Measurements from ENCODE around the gene UBE2G2.

The UBE2G2 gene

GRCh38 chr21:44763451-44764318 lies 37.9 kb downstream of the UBE2G2 start:
- no peak for DNase-seq (ENCODE audit: insufficient read length, low spot score)
- no peak for TF ChIP-seq POLR2A (IDR thresholded peaks at IDR 0.05; ENCODE audit: low read depth, low read length)
- FAIRE-seq: no peak

DNA sequence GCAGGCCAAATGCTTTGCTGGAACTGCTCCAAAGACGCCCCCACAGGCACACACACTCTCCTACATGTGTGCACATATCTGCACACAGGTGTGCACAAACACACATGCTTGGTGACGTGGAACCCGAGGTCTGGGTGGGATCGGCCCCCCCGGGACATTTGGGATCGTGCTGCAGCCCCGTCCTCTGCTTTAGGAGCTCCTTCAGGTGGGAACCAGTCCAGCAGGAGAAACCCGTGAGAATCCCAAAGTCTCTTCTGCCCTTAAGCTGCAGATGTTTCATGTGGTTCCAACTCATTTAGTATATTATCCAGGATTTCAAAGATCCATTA lies 38.6 kb downstream of the UBE2G2 start:
- no peak for DNase-seq (ENCODE audit: insufficient read length, low spot score)
- no peak for TF ChIP-seq POLR2A (IDR thresholded peaks at IDR 0.05; ENCODE audit: low read depth, low read length)
- no peak for FAIRE-seq

GRCh38 chr21:44762221-44763049 lies 39.2 kb downstream of the UBE2G2 start:
- TF ChIP-seq POLR2A (IDR thresholded peaks at IDR 0.05; ENCODE audit: low read depth, low read length): no peak
- no peak for DNase-seq (ENCODE audit: insufficient read length, low spot score)
- FAIRE-seq: no peak

GRCh38 chr21:44761747-44762208 lies 39.8 kb downstream of the UBE2G2 start:
- TF ChIP-seq POLR2A (IDR thresholded peaks at IDR 0.05; ENCODE audit: low read depth, low read length): no peak
- DNase-seq (ENCODE audit: insufficient read length, low spot score) (no peak), FAIRE-seq (no peak)

DNA sequence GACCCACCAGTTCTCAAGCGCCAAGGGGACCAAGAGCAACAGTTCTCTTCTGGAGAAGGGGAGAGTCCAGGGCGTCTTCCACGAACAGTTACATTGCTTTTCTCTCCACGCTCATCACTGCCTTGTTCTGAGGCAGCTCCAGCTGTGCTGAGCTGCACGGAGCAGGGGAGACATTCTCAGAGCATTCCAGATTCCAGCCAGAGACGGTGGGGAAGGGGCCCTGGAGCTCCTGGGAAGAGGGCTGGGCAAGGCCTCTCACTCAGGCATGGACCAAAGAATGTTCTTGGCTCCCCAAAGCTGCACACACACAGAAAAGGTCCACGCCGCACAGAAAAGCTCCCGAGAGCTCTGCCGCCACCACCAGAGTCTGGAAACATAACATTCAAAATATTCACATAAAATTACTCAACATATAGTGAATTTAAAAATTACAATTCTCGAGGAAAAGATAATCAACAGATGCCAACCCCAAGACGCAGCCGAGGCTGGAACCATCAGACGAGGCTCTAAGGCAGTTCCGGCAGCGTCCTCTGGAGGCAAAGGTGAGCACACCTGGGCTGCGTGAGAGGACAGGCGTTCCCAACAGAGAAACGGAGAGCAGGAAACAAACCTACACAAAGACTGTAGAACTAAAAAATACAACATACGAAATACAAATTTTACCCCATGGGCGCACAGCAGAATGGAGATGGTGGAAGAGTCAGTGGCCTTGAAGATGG lies 40.5 kb downstream of the UBE2G2 start:
- DNase-seq (ENCODE audit: insufficient read length, low spot score) (no peak), FAIRE-seq (no peak)
- TF ChIP-seq POLR2A (IDR thresholded peaks at IDR 0.05; ENCODE audit: low read depth, low read length): no peak

DNA sequence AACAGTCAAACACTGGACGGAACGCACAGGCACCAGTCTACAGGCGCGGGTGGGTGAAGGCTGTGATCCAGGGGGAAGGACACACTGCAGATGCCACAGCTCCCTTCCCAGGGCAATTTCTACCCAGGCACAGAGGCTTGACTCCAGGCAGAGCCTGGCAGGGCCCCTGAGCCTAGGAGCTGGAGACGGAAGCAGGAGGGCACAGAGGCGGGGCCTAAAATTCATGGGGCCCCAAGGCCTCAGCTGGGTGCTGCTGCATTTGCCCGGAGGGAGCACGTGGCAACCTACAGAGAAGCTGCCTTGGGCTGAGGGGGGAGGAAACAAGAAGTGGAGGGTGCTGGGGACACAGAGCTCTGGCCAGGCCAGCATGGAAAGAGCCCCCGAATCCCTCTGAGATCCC lies 41.2 kb downstream of the UBE2G2 start:
- DNase-seq (ENCODE audit: insufficient read length, low spot score) (no peak), FAIRE-seq (no peak)
- no peak for TF ChIP-seq POLR2A (IDR thresholded peaks at IDR 0.05; ENCODE audit: low read depth, low read length)

- FAIRE-seq (no peak), DNase-seq (ENCODE audit: insufficient read length, low spot score) (no peak)
- TF ChIP-seq POLR2A (IDR thresholded peaks at IDR 0.05; ENCODE audit: low read depth, low read length): no peak
Measured at GRCh38 chr21:44759628-44760285, 41.9 kb downstream of the UBE2G2 start.

- no peak for DNase-seq (ENCODE audit: insufficient read length, low spot score)
- no peak for TF ChIP-seq POLR2A (IDR thresholded peaks at IDR 0.05; ENCODE audit: low read depth, low read length)
- no peak for FAIRE-seq
Measured at GRCh38 chr21:44758781-44759627, 42.6 kb downstream of the UBE2G2 start.

DNA sequence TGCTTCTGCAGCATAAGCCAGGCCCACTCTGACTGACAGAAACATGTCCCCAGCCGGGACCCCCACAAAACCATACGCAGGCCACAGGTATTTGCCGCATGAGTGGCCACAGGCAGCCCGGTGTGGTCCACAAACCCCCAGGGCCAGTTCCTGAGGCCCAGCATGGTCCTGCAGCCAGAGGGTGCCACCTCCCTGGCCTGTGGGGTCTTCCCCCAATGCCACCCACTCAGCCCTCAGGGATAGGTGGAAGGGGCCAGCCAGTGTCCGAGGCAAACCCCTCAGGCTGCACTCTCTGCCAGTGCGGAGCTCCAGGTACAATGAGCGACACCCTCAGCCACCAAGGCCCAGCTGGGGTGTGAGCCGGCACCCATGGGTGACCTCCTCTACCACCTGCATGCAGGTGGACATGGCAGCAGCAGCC lies 43.5 kb downstream of the UBE2G2 start:
- DNase-seq (ENCODE audit: insufficient read length, low spot score) (no peak), FAIRE-seq (no peak)
- no peak for TF ChIP-seq POLR2A (IDR thresholded peaks at IDR 0.05; ENCODE audit: low read depth, low read length)

DNA sequence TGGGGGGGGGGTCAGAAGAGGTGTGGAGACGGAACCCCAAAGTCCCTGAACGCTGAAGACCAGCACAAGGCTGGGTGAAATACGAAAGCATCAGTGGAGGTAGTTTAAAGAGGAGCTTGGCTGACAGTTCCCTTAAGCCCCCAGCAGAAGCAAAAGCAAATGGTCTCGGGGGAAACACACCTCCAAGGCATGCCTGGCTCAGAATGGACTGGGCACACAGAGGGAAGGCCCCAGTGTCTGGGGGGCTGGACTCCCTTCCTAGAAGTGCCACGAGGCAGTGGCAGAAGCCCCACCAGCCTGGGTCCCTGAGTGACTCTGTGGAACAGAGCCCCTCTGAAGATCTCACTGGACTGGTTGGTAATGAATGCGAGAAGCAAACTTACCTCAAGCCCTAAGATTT lies 43.9 kb downstream of the UBE2G2 start:
- FAIRE-seq (no peak), DNase-seq (ENCODE audit: insufficient read length, low spot score) (no peak)
- TF ChIP-seq POLR2A (IDR thresholded peaks at IDR 0.05; ENCODE audit: low read depth, low read length): no peak

DNA sequence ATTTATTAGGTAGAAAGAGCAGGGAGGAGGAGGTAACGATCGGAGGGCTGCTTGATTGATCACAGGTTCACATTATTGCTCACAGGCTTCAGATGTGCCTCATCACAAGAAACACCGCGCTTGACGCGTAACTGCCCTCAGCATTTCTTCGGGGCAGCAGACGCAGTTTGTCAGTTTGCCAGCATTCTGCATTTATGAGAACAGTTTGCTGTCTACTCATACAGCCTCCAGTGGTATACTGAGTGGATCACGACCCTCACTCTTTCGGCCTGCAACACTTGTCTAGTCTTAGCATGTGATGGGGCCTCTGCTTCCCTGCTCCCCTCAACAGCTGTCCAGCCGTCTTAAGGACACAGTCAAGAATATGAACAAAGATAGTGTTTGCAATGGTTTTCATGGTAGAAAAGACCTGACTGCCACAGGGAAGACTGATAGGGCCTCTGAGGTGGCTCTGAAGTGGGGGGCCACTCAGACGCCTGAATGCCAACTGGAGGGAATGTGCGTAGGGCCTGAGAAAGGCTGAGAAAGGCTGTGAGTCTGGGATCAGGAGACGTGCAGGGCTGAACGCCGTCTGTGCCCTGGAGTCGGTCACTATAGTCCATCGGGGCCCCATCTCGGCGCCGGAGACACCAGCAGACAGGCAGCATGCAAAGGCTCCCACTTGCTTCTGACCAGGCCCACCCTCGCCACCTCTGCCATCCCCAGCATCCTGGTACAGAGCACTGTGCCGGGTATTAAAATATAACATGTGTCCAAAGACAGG lies 45.0 kb downstream of the UBE2G2 start:
- FAIRE-seq: no peak
- TF ChIP-seq POLR2A (IDR thresholded peaks at IDR 0.05; ENCODE audit: low read depth, low read length): no peak
- no peak for DNase-seq (ENCODE audit: insufficient read length, low spot score)

GRCh38 chr21:44755227-44755626 lies 46.4 kb downstream of the UBE2G2 start:
- no peak for FAIRE-seq

More at GRCh38 chr21:44755227-44755626, 46.4 kb downstream of the UBE2G2 start:
- no peak for DNase-seq (ENCODE audit: insufficient read length, low spot score)
- no peak for TF ChIP-seq POLR2A (IDR thresholded peaks at IDR 0.05; ENCODE audit: low read depth, low read length)

All from H54 (cell line).